Gastroesophageal sphincter (tissue), 3 donors: ENCODE measurements around the gene SLC25A15.

Experiments used
- CTCF ChIP-seq, 4 experiments: fragments of 200-600 bp in 2 of 4; fragments of 450-650 bp in 2 of 4; sonication (generic) in 1 of 4; IDR thresholded peaks; one replicate each; pipeline ENCODE4 v1.5.1; 2017 to 2019; ENCODE audit warnings: antibody characterized with exemption in 4 of 4, mild to moderate bottlenecking in 2 of 4, moderate library complexity in 2 of 4
- POLR2A ChIP-seq, 2 donors: fragments of 450-650 bp; IDR thresholded peaks; one replicate each; pipeline ENCODE4 v1.6.1; 2017; ENCODE audit warnings: antibody characterized with exemption in 2 of 2, mild to moderate bottlenecking in 2 of 2, moderate library complexity in 1 of 2

- TF ChIP-seq POLR2A (IDR thresholded peaks at IDR 0.05) (no peak), CTCF (IDR thresholded peaks at IDR 0.05) (no peak)
Measured at GRCh38 chr13:40770609-40770933, 18.8 kb upstream of the SLC25A15 start.
